A673 (cell line): Measurements from ENCODE around the gene TRDMT1. TPM values are rescaled to one million over a fixed set of nuclear protein-coding genes. Genes with fewer than 3 reads are reported as not detected.

Experiments
- BruUV-seq: library from RNA; stranded (reverse); fragments of 400-500 nt; replicated peaks from 2 replicates; lab custom pipeline; 2021; lab: Mats Ljungman, UMichigan
- CTCF ChIA-PET: fragments of 300-600 bp; sonication (Branson Sonifier 250); formaldehyde crosslinking; loops from one replicate; lab custom pipeline; 2022; ENCODE audit warnings: antibody characterized with exemption; lab: Charles Lee
- POLR2A ChIA-PET: fragments of 300-600 bp; sonication (Branson Sonifier 250); formaldehyde crosslinking; loops from one replicate; lab custom pipeline; 2022; ENCODE audit warnings: antibody characterized with exemption; ENCODE audit not compliant: low non-redundant PET; lab: Charles Lee
- DNase-seq: peaks from one replicate; pipeline ENCODE4 v3.0.0-alpha.2; 2015; ENCODE audit warnings: low spot score
- H3K27ac ChIP-seq: fragments of 200-600 bp; sonication (generic); 2 replicates; pipeline ENCODE4 v1.5.1; 2016; ENCODE audit warnings: mixed run types, low read depth, mild to moderate bottlenecking, mixed read lengths, antibody characterized with exemption, low read length; ENCODE audit not compliant: poor library complexity, severe bottlenecking
- H3K27me3 ChIP-seq: fragments of 200-600 bp; sonication (generic); replicated peaks from 2 replicates; pipeline ENCODE4 v1.6.1; 2017; ENCODE audit warnings: mixed run types, low read depth, mild to moderate bottlenecking, mixed read lengths, antibody characterized with exemption, low read length; ENCODE audit not compliant: insufficient read depth, poor library complexity
- H3K36me3 ChIP-seq: fragments of 200-600 bp; sonication (generic); 2 replicates; pipeline ENCODE4 v1.6.1; 2016; ENCODE audit warnings: mixed run types, mild to moderate bottlenecking, mixed read lengths, antibody characterized with exemption, low read length; ENCODE audit not compliant: insufficient read depth, poor library complexity, severe bottlenecking
- H3K4me1 ChIP-seq: fragments of 200-600 bp; sonication (generic); 2 replicates; pipeline ENCODE4 v1.6.1; 2017; ENCODE audit warnings: mixed run types, mild to moderate bottlenecking, mixed read lengths, antibody characterized with exemption, low read length; ENCODE audit not compliant: insufficient read depth, poor library complexity, severe bottlenecking
- H3K4me3 ChIP-seq: fragments of 200-600 bp; sonication (generic); 2 replicates; pipeline ENCODE4 v1.5.1; 2016; ENCODE audit warnings: low read depth, mixed run types, mild to moderate bottlenecking, mixed read lengths, low read length; ENCODE audit not compliant: poor library complexity, severe bottlenecking
- H3K9me3 ChIP-seq: fragments of 200-600 bp; sonication (generic); 2 replicates; pipeline ENCODE4 v1.6.1; 2016; ENCODE audit warnings: mixed run types, low read depth, mild to moderate bottlenecking, mixed read lengths, antibody characterized with exemption, low read length; ENCODE audit not compliant: poor library complexity, severe bottlenecking
- CTCF ChIP-seq: fragments of 300-800, 200-600 bp; sonication (generic); conservative IDR thresholded peaks from 2 replicates; pipeline ENCODE4 v1.5.1; 2017; ENCODE audit warnings: low read depth, mild to moderate bottlenecking, antibody characterized with exemption, low read length, moderate library complexity, mixed read lengths
- EZH2 ChIP-seq: fragments of 200-600 bp; sonication (generic); IDR thresholded peaks from 2 replicates; pipeline ENCODE4 v1.6.1; 2017; ENCODE audit warnings: borderline replicate concordance, low read depth, mild to moderate bottlenecking, mixed read lengths, antibody characterized with exemption, low read length; ENCODE audit not compliant: poor library complexity, severe bottlenecking
- intact Hi-C: fragments of 100-400 bp; cut with micrococcal nuclease; formaldehyde crosslinking; loops from one replicate; pipeline ENCODE4 v1.10.0; 2022; ENCODE audit not compliant: unreplicated experiment
- total RNA-seq: library from RNA; stranded (reverse); gene quantifications from 2 replicates; pipeline ENCODE4 v1.2.3, GENCODE V29; 2021

Gene TRDMT1
- total RNA-seq, 1 experiment from 2014 or later = 14.0 TPM

GRCh38 chr10:17143055-17143690 is 58.3 kb downstream of the TRDMT1 start:
- Histone ChIP-seq H3K36me3 (no peaks in the 10 kb centered on the region), H3K4me3 (no peak overlapping the region), H3K27ac (no peak overlapping the region), H3K27me3 (no peaks in the 10 kb centered on the region), H3K9me3 (no peaks in the 10 kb centered on the region), H3K4me1 (peaks cover 20% of the 10 kb centered on the region)
- BruUV-seq = no TSS peak
- intact Hi-C loops = no loop called here
- no peak for TF ChIP-seq CTCF
- TF ChIP-seq EZH2 = no peak
- DNase-seq = no peak
- ChIA-PET POLR2A (no interaction called here), CTCF (no interaction called here)

GRCh38 chr10:17141504-17142229 is 59.8 kb downstream of the TRDMT1 start:
- BruUV-seq = no TSS peak
- Histone ChIP-seq H3K27ac (no peak overlapping the region), H3K9me3 (no peaks in the 10 kb centered on the region), H3K4me3 (no peak overlapping the region), H3K27me3 (no peaks in the 10 kb centered on the region), H3K4me1 (peaks cover 22% of the 10 kb centered on the region), H3K36me3 (no peaks in the 10 kb centered on the region)
- CTCF ChIA-PET = interaction anchor here (0.6 kb wide), 1 partner anchor 114 kb away, joined by 4 read pairs; no protein-coding TSS in a partner anchor
- DNase-seq = no peak
- TF ChIP-seq CTCF (no peak), EZH2 (no peak)
- intact Hi-C loops = no loop called here
- POLR2A ChIA-PET = no interaction called here

GRCh38 chr10:17140386-17140761 is 61.1 kb downstream of the TRDMT1 start:
- ChIA-PET POLR2A (no interaction called here), CTCF (interaction anchor here (0.7 kb wide), 1 partner anchor 90 kb away, joined by 3 read pairs; no protein-coding TSS in a partner anchor)
- H3K36me3 ChIP-seq = no peaks in the 10 kb centered on the region
- TF ChIP-seq CTCF (no peak), EZH2 (no peak)
- H3K4me3 ChIP-seq = no peak overlapping the region
- DNase-seq = peak; percentile 56
- no peak overlapping the region for H3K27ac ChIP-seq
- H3K4me1 ChIP-seq = peaks cover 22% of the 10 kb centered on the region
- H3K9me3 ChIP-seq = no peaks in the 10 kb centered on the region
- intact Hi-C loops = no loop called here
- no TSS peak for BruUV-seq
- no peaks in the 10 kb centered on the region for H3K27me3 ChIP-seq
